ENCODE data around the gene TRIM72.
"Not testable (repeated sequence)": the region's sequence is repeated elsewhere in the genome, so short reads cannot be mapped to it uniquely, and the experiment has no call there.

TRIM72 gene

GRCh38 chr16:31190061-31190460 is 23.9 kb upstream of the TRIM72 start:
- in situ Hi-C loops (cut with MboI; ENCODE audit: low sequenced_read_pairs, unreplicated experiment) = loop anchor here (25.0 kb wide), 1 partner anchor 172 kb away; the partner anchor contains the start of gene ITGAX
- no peak for DNase-seq (ENCODE audit: low spot score)
- no peak for TF ChIP-seq CTCF (IDR thresholded peaks at IDR 0.05; ENCODE audit: borderline replicate concordance, control extremely low read depth, extremely low read depth, insufficient read depth, missing control alignments)

DNA sequence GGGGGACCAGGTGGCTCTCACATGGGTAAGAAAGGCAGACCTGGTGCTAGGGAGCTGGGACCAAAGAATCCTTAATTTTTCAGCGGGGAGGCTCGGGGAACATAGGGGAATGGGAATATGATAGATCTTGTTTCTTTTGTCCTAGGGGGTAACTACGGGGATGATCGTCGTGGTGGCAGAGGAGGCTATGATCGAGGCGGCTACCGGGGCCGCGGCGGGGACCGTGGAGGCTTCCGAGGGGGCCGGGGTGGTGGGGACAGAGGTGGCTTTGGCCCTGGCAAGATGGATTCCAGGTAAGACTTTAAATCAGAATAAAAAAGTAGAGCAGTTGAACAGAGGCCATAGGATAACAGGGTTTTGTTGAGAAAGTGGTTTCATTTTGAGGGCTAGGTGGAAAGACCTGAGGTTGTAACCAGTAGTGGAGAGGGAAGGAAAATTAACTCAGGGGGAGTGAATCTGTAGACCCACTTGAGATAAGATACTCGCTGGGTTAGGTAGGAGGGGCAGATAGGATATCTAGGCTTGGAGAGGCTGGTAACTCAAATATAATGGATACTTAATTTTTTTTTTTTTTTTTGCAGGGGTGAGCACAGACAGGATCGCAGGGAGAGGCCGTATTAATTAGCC is 23.0 kb upstream of the TRIM72 start:
- TF ChIP-seq CTCF (IDR thresholded peaks at IDR 0.05; ENCODE audit: borderline replicate concordance, control extremely low read depth, extremely low read depth, insufficient read depth, missing control alignments) = no peak
- in situ Hi-C loops (cut with MboI; ENCODE audit: low sequenced_read_pairs, unreplicated experiment) = loop anchor here (25.0 kb wide), 1 partner anchor 171 kb away; the partner anchor contains the start of gene ITGAX

DNA sequence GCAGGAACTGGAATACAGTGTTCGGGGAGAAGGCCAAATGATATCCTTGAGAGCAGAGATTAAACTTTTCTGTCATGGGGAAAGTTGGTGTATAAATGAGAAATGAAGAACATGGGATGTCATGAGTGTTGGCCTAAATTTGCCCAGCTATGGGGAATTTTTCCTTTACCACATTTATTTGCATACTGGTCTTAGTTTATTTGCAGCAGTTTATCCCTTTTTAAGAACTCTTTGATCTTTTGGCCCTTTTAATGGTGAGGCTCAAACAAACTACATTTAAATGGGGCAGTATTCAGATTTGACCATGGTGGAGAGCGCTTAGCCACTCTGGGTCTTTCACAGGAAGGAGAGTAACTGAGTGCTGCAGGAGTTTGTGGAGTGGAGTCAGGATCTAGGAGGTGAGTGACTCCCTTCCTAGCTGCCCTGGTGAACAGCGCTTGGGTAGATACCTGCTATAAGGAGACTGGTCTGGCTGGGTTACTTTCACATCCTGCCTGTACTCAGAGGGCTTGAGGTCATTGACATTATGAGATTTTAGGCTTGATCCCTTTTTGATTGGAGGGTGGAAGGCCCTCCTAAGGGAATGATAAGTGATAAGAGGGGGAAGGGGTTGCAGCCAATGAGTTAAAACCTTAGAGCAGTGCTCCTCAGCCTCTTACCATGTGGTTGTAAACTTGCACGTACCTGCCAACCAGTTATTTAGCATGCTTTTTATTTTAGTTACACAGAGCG is 22.1 kb upstream of the TRIM72 start:
- DNase-seq (ENCODE audit: low spot score) = no peak
- in situ Hi-C loops (cut with MboI; ENCODE audit: low sequenced_read_pairs, unreplicated experiment) = loop anchor here (25.0 kb wide), 1 partner anchor 170 kb away; the partner anchor contains the start of gene ITGAX
- no peak for TF ChIP-seq CTCF (IDR thresholded peaks at IDR 0.05; ENCODE audit: borderline replicate concordance, control extremely low read depth, extremely low read depth, insufficient read depth, missing control alignments)

More for the DNA sequence above, 23.0 kb upstream of the TRIM72 start:
- no peak for DNase-seq (ENCODE audit: low spot score)

DNA sequence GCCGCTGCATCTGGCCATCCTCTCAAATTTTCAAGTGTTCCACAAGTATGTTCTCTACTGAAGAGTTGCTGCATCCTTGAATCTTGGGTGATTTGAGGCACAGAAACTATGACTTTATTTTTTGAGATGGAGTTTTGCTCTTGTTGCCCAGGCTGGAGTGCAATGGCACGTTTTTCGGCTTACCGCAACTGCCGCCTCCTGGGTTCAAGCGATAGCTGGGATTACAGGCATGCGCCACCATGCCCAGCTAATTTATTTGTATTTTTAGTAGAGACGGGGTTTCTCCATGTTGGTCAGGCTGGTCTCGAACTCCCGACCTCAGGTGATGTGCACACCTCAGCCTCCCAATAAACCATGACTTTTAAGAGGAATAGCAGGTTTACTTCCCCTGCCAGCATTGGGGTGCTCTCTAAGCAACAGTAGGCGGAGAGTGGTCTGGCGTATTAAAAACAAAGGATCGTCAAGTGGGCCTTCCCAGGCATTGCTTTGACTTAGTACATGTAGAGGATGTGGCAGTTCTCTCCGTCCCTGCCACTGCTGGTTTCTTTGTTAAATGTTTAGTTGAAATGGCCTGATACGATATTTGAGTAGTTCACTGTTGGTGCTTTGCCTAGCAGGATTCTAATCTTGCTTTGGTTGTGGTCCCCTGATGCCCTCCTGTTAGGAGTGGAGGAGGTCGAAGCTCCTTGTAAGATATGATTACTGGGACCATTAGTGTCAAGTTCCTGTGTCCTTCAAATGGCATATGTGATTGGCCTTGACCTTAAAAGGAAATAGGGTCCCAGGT is 20.9 kb upstream of the TRIM72 start:
- in situ Hi-C loops (cut with MboI; ENCODE audit: low sequenced_read_pairs, unreplicated experiment) = loop anchor here (25.0 kb wide), 1 partner anchor 169 kb away; the partner anchor contains the start of gene ITGAX
- DNase-seq (ENCODE audit: low spot score) = no peak
- no peak for TF ChIP-seq CTCF (IDR thresholded peaks at IDR 0.05; ENCODE audit: borderline replicate concordance, control extremely low read depth, extremely low read depth, insufficient read depth, missing control alignments)

DNA sequence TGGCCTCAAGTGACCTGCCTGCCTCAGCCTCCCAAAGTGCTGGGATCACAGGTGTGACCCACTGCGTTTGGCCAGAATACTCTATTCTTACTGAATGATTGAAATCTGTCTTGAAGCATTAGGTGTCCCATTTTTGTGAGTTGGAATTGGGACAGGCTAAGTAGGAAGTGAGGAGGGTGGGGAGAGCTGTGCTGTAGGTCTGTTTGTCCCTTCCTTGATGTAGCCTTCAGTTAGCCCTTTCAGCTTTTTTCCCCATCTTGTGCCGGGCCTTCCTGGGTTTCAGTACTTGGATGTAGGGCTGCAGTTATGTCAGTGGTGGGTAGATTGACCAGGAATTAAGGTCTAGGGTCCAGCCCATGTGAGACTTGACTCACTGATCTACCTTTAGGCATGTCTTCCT is 20.0 kb upstream of the TRIM72 start:
- in situ Hi-C loops (cut with MboI; ENCODE audit: low sequenced_read_pairs, unreplicated experiment) = loop anchor here (25.0 kb wide), 1 partner anchor 168 kb away; the partner anchor contains the start of gene ITGAX
- TF ChIP-seq CTCF (IDR thresholded peaks at IDR 0.05; ENCODE audit: borderline replicate concordance, control extremely low read depth, extremely low read depth, insufficient read depth, missing control alignments) = no peak
- DNase-seq (ENCODE audit: low spot score) = no peak

- in situ Hi-C loops (cut with MboI; ENCODE audit: low sequenced_read_pairs, unreplicated experiment) = loop anchor here (25.0 kb wide), 1 partner anchor 167 kb away; the partner anchor contains the start of gene ITGAX
- no peak for TF ChIP-seq CTCF (IDR thresholded peaks at IDR 0.05; ENCODE audit: borderline replicate concordance, control extremely low read depth, extremely low read depth, insufficient read depth, missing control alignments)
- DNase-seq (ENCODE audit: low spot score) = no peak
Measured at GRCh38 chr16:31194898-31195297, 19.0 kb upstream of the TRIM72 start.

DNA sequence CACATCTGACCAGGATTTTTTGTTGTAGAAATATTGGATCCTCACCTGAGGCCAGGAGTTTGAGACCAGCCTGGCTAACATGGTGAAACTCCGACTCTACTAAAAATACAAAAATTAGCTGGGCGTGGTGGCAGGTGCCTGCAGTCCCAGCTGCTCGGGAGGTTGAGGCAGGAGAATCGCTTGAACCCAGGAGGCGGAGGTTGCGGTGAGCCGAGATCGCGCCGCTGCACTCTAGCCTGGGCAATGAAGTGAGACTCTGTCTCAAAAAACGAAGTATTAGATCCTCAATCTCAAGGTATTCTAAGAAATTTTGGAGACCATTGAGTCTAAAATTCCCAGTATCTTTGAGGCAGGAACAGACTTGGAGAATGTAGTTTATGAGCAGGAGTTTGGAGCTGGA is 18.1 kb upstream of the TRIM72 start:
- in situ Hi-C loops (cut with MboI; ENCODE audit: low sequenced_read_pairs, unreplicated experiment) = loop anchor here (25.0 kb wide), 1 partner anchor 166 kb away; the partner anchor contains the start of gene ITGAX

More for the DNA sequence above, 18.1 kb upstream of the TRIM72 start:
- not testable (repeated sequence) for DNase-seq (ENCODE audit: low spot score)
